Retinal pigment epithelial cell (primary cell): ENCODE results near the gene CAMKK2.
"Not testable (repeated sequence)": the region's sequence is repeated elsewhere in the genome, so short reads cannot be mapped to it uniquely, and the experiment has no call there.

Experiments
- DNase-seq: peaks from one replicate; pipeline ENCODE4 v3.0.0-alpha.2; 2010; ENCODE audit warnings: low read depth
- H3K4me3 ChIP-seq: 2 replicates; pipeline ENCODE4 v1.5.1; 2011; ENCODE audit warnings: mild to moderate bottlenecking, low read length, control low read depth, moderate library complexity
- TF ChIP-seq, protein P1 (sequence below): conservative IDR thresholded peaks from 2 replicates; pipeline ENCODE4 v1.5.1; 2011; ENCODE audit warnings: low read depth, low read length, control low read depth, inconsistent platforms

CAMKK2 gene

GRCh38 chr12:121318121-121318520 is 21.6 kb upstream of the CAMKK2 start:
- TF ChIP-seq, protein P1, sequence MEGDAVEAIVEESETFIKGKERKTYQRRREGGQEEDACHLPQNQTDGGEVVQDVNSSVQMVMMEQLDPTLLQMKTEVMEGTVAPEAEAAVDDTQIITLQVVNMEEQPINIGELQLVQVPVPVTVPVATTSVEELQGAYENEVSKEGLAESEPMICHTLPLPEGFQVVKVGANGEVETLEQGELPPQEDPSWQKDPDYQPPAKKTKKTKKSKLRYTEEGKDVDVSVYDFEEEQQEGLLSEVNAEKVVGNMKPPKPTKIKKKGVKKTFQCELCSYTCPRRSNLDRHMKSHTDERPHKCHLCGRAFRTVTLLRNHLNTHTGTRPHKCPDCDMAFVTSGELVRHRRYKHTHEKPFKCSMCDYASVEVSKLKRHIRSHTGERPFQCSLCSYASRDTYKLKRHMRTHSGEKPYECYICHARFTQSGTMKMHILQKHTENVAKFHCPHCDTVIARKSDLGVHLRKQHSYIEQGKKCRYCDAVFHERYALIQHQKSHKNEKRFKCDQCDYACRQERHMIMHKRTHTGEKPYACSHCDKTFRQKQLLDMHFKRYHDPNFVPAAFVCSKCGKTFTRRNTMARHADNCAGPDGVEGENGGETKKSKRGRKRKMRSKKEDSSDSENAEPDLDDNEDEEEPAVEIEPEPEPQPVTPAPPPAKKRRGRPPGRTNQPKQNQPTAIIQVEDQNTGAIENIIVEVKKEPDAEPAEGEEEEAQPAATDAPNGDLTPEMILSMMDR, result no peak
- no peak for DNase-seq
- H3K4me3 ChIP-seq, result no peak overlapping the region

DNA sequence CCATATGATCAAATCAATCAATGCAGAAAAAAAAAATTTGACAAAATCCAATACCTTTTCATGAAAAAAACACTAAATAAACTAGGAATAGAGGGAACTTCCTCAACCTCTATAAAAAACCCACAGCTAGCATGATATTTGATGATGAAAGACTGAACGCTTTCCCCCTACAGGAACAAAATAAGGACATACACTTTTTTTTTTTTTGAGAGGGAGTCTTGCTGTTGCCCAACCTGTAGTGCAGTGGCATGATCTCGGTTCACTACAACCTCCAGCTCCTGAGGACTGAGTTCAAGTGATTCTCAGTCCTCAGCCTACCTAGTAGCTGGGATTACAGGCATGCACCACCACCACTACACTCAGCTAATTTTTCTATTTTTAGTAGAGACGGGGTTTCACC is 17.9 kb upstream of the CAMKK2 start:
- H3K4me3 ChIP-seq, result no peak overlapping the region
- TF ChIP-seq, protein P1, result no peak
- DNase-seq, result no peak

DNA sequence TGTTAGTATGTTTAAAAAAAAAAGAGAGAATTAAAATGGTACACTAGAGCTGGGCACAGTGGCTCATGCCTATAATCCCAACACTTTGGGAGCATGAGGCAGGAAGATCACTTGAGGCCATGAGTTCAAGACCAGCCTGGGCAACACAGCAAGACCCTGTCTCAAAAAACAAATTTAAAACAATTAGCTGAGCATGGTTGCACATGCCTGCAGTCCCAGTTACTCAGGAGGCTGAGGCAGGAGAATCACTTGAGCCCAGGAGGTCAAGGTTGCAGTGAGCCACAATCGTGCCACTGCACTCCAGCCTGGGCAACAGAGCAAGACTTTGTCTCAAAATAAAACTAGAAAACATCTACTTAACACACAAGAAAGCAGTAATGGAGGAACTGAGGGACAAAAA is 13.7 kb upstream of the CAMKK2 start:
- not testable (repeated sequence) for H3K4me3 ChIP-seq

GRCh38 chr12:121307397-121307796 is 10.9 kb upstream of the CAMKK2 start:
- not testable (repeated sequence) for DNase-seq, H3K4me3 ChIP-seq

More for the DNA sequence above, 13.7 kb upstream of the CAMKK2 start:
- not testable (repeated sequence) for DNase-seq

- TF ChIP-seq, protein P1, result no peak
- no peak for DNase-seq
- H3K4me3 ChIP-seq, result no peak overlapping the region
Measured at GRCh38 chr12:121304306-121304705, 7.8 kb upstream of the CAMKK2 start.

GRCh38 chr12:121301876-121302275 is 5.4 kb upstream of the CAMKK2 start:
- DNase-seq, result no peak
- TF ChIP-seq, protein P1, result no peak
- no peak overlapping the region for H3K4me3 ChIP-seq

DNA sequence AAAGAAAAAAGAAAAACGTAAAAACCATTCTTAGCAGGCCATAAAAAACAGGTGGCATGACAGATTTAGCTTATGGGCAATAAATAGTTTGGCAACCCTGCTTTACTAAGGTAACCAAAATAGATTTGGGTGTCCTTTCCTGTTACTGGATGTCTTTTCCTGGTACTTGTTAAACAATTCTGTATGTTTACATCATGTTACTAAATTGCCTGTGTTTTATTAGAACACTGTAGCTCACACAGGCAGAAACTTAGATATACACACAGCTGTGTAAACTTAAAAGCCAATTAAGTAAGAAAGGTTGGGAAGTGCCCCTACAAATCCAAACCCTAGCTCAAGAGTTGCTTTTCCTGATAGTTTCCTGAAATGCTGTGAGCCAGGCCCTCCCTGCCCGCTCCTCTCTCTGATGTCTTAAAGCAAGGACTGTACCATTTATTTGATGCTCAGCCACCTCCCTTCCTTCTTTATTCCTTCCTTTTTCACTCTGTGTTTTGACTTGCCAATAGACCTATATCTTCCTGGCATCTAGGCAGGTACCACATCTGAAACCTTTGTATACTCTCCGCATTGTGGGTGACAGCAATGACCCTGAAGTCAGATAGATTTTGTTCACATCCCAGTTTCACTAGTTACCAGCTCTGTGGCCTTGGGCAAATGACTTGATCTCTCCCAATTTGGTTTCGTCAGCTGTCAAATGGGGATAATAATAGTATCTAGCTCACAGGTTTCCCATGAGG is 3.7 kb upstream of the CAMKK2 start:
- TF ChIP-seq, protein P1, result no peak
- no peak overlapping the region for H3K4me3 ChIP-seq
- DNase-seq, result no peak

DNA sequence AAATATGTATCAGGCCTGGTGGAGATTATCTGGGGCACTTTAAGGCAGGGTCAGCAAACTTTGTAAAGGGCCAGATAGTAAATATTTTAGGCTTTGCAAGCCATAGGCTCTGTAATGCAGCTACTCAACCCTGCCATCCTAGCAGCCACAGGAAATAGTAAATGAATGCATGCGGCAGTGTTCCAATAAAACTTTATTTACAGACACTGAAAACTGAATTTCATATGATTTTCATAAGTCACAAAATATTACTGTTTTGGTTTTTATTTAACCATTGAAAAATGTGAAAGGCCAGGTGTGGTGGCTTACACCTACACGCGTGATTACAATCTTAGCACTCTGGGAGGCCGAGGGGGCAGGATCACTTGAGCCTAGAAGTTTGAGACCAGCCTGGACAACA is 3.2 kb upstream of the CAMKK2 start:
- TF ChIP-seq, protein P1, result no peak
- no peak overlapping the region for H3K4me3 ChIP-seq
- no peak for DNase-seq

DNA sequence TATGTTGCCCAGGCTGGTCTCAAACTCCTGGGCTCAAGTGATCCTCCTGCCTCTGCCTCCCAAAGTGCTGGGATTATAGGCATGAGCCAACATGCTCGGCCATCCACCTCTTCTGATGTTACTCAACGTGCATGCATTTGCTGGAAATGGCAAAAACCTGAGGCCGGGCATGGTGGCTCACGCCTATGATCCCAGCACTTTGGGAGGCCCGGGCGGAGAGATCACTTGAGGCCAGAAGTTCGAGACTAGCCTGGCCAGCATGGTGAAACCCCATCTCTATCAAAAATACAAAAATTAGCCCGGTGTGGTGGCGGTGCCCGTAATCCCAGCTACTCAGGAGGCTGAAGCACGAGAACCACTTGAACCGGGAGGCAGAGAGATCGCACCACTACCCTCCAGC is 1.9 kb upstream of the CAMKK2 start:
- H3K4me3 ChIP-seq, DNase-seq: not testable (repeated sequence)
